Neural cell (in vitro differentiated cells): ENCODE measurements around the gene MAPRE3. TPM values are rescaled to one million over a fixed set of nuclear protein-coding genes. Genes with fewer than 3 reads are reported as not detected.

Source experiments
- H2AFZ ChIP-seq: fragments of 200-600, 300-800 bp; sonication (generic), shearing (Covaris generic); 2 replicates; pipeline ENCODE4 v1.6.0; 2014; ENCODE audit warnings: low read depth, mild to moderate bottlenecking, antibody characterized with exemption, low read length, moderate library complexity
- H3F3A ChIP-seq: fragments of 200-600 bp; shearing (Covaris generic); 2 replicates; pipeline ENCODE4 v1.6.1; 2016; ENCODE audit warnings: mild to moderate bottlenecking, moderate library complexity, mixed read lengths, antibody characterized with exemption, low read length; ENCODE audit not compliant: insufficient read depth, poor library complexity, severe bottlenecking
- H3K27ac ChIP-seq: fragments of 200-600, 300-800 bp; sonication (generic), shearing (Covaris generic); 2 replicates; pipeline ENCODE4 v1.5.1; 2014; ENCODE audit warnings: mild to moderate bottlenecking, low read length, moderate library complexity
- H3K27me3 ChIP-seq: fragments of 300-800, 200-600 bp; sonication (generic), shearing (Covaris generic); 2 replicates; pipeline ENCODE4 v1.6.0; 2014; ENCODE audit warnings: mild to moderate bottlenecking, low read depth, low read length, moderate library complexity; ENCODE audit not compliant: insufficient read depth
- H3K36me3 ChIP-seq: fragments of 300-800, 200-600 bp; sonication (generic), shearing (Covaris generic); 2 replicates; pipeline ENCODE4 v1.5.1; 2014; ENCODE audit warnings: mild to moderate bottlenecking, antibody characterized with exemption, low read length, moderate library complexity; ENCODE audit not compliant: insufficient read depth
- H3K4me2 ChIP-seq: fragments of 300-800, 200-600 bp; sonication (generic), shearing (Covaris generic); 2 replicates; pipeline ENCODE4 v1.6.0; 2014; ENCODE audit warnings: mild to moderate bottlenecking, low read length
- H3K4me3 ChIP-seq: fragments of 300-800, 200-600 bp; sonication (generic), shearing (Covaris generic); 2 replicates; pipeline ENCODE4 v1.5.1; 2014; ENCODE audit warnings: mild to moderate bottlenecking, low read length, moderate library complexity
- H3K79me2 ChIP-seq: fragments of 200-600 bp; shearing (Covaris generic); replicated peaks from 2 replicates; pipeline ENCODE4 v1.6.0; 2014; ENCODE audit warnings: mild to moderate bottlenecking, low read length, moderate library complexity; ENCODE audit not compliant: insufficient read depth
- H3K9ac ChIP-seq: fragments of 300-800, 200-600 bp; sonication (generic), shearing (Covaris generic); 2 replicates; pipeline ENCODE4 v1.6.1; 2016; ENCODE audit warnings: mild to moderate bottlenecking, low read length, mixed read lengths
- H3K9me2 ChIP-seq: fragments of 200-600 bp; shearing (Covaris generic); 2 replicates; pipeline ENCODE4 v1.6.1; 2016; ENCODE audit warnings: mild to moderate bottlenecking, low read length, mixed read lengths; ENCODE audit not compliant: insufficient read depth
- H3K9me3 ChIP-seq: fragments of 200-600, 300-800 bp; sonication (generic), shearing (Covaris generic); 2 replicates; pipeline ENCODE4 v1.6.1; 2016; ENCODE audit warnings: mild to moderate bottlenecking, mixed run types, low read length, moderate library complexity, mixed read lengths
- H4K20me1 ChIP-seq: fragments of 200-600 bp; shearing (Covaris generic); 2 replicates; pipeline ENCODE4 v1.6.1; 2016; ENCODE audit warnings: mild to moderate bottlenecking, mixed run types; ENCODE audit not compliant: insufficient read depth
- CTCF ChIP-seq: fragments of 450-650 bp; IDR thresholded peaks from 2 replicates; pipeline ENCODE4 v1.5.1; 2014; ENCODE audit warnings: antibody characterized with exemption, mild to moderate bottlenecking, moderate library complexity; ENCODE audit not compliant: poor library complexity, severe bottlenecking
- EP300 ChIP-seq: fragments of 450-650 bp; conservative IDR thresholded peaks from 2 replicates; pipeline ENCODE4 v1.6.1; 2014; ENCODE audit warnings: antibody characterized with exemption, mild to moderate bottlenecking, moderate library complexity; ENCODE audit not compliant: poor library complexity, severe bottlenecking
- EZH2 ChIP-seq: fragments of 200-600, 300-800 bp; shearing (Covaris generic), sonication (generic); IDR thresholded peaks from 2 replicates; pipeline ENCODE4 v1.6.1; 2014; ENCODE audit warnings: antibody characterized with exemption, low read length, borderline replicate concordance, mild to moderate bottlenecking; ENCODE audit not compliant: insufficient read depth, poor library complexity, severe bottlenecking
- MXI1 ChIP-seq: fragments of 450-650 bp; conservative IDR thresholded peaks from 2 replicates; pipeline ENCODE4 v1.6.1; 2014; ENCODE audit warnings: antibody characterized with exemption, mild to moderate bottlenecking; ENCODE audit not compliant: poor library complexity, severe bottlenecking
- POLR2AphosphoS5 ChIP-seq: IDR thresholded peaks from 2 replicates; pipeline ENCODE4 v1.6.1; 2012
- RAD21 ChIP-seq: fragments of 450-650 bp; conservative IDR thresholded peaks from 2 replicates; pipeline ENCODE4 v1.6.1; 2014; ENCODE audit warnings: antibody characterized with exemption, mild to moderate bottlenecking, moderate library complexity
- REST ChIP-seq: IDR thresholded peaks from 2 replicates; pipeline ENCODE4 v1.6.1; 2012; ENCODE audit warnings: borderline replicate concordance
- SMC3 ChIP-seq: fragments of 450-650 bp; conservative IDR thresholded peaks from 2 replicates; pipeline ENCODE4 v1.6.1; 2014; ENCODE audit warnings: antibody characterized with exemption, mild to moderate bottlenecking, moderate library complexity; ENCODE audit not compliant: poor library complexity
- TAF1 ChIP-seq: IDR thresholded peaks from 2 replicates; pipeline ENCODE4 v1.6.1; 2012; ENCODE audit warnings: low read depth
- polyA plus RNA-seq: library from polyadenylated mRNA; depleted of rRNA; stranded (reverse); fragments of >200 nt; gene quantifications from 2 replicates; pipeline ENCODE4 v1.2.3, GENCODE V29; 2014

The MAPRE3 gene
- polyA plus RNA-seq, 1 donor from 2014 or later, result 69.2 TPM

GRCh38 chr2:26940001-26940400 is 30.4 kb upstream of the MAPRE3 start:
- Histone ChIP-seq H3K4me2 (no peak overlapping the region), H3K9ac (no peak overlapping the region), H3K9me3 (no peaks in the 10 kb centered on the region), H4K20me1 (peaks cover 5% of the 10 kb centered on the region), H3K79me2 (no peaks in the 10 kb centered on the region), H3K4me3 (no peak overlapping the region), H3F3A (no peaks in the 10 kb centered on the region), H3K9me2 (no peaks in the 10 kb centered on the region), H2AFZ (no peak overlapping the region), H3K36me3 (peaks cover 7% of the 10 kb centered on the region), H3K27ac (no peak overlapping the region), H3K27me3 (no peaks in the 10 kb centered on the region)
- TF ChIP-seq TAF1, result no peak
- TF ChIP-seq SMC3, result no peak
- no peak for TF ChIP-seq POLR2AphosphoS5
- TF ChIP-seq MXI1, result no peak
- no peak for TF ChIP-seq EZH2
- no peak for TF ChIP-seq RAD21
- no peak for TF ChIP-seq CTCF
- TF ChIP-seq REST, result no peak
- TF ChIP-seq EP300, result no peak

- no peaks in the 10 kb centered on the region for H3F3A ChIP-seq
- H4K20me1 ChIP-seq, result peaks cover 5% of the 10 kb centered on the region
- no peaks in the 10 kb centered on the region for H3K27me3 ChIP-seq
- no peak overlapping the region for H2AFZ ChIP-seq
- H3K27ac ChIP-seq, result no peak overlapping the region
- no peaks in the 10 kb centered on the region for H3K79me2 ChIP-seq
- no peaks in the 10 kb centered on the region for H3K9me2 ChIP-seq
- TF ChIP-seq EP300, result no peak
- no peak for TF ChIP-seq REST
- no peak for TF ChIP-seq CTCF
- no peak for TF ChIP-seq POLR2AphosphoS5
- no peak for TF ChIP-seq EZH2
- TF ChIP-seq SMC3, result no peak
- TF ChIP-seq MXI1, result no peak
- no peak for TF ChIP-seq TAF1
- TF ChIP-seq RAD21, result no peak
- H3K9me3 ChIP-seq, result no peaks in the 10 kb centered on the region
- no peak overlapping the region for H3K4me3 ChIP-seq
- H3K4me2 ChIP-seq, result no peak overlapping the region
- H3K36me3 ChIP-seq, result no peaks in the 10 kb centered on the region
- no peak overlapping the region for H3K9ac ChIP-seq
These were observed 29.0 kb upstream of the MAPRE3 start for GRCh38 chr2:26941486-26941885.
